ENCODE results near the gene HSD11B1.

The HSD11B1 gene

GRCh38 chr1:209667708-209668107 is 36.9 kb upstream of the HSD11B1 start:
- H3K27ac ChIP-seq, result no peak overlapping the region
- no peak overlapping the region for H3K9ac ChIP-seq
- H3K79me2 ChIP-seq (ENCODE audit: insufficient read depth, low read depth), result no peaks in the 10 kb centered on the region
- H3K4me3 ChIP-seq (IDR thresholded peaks at IDR 0.05; ENCODE audit: insufficient read depth, low read depth, low read length), result no peak overlapping the region
- no peak overlapping the region for H2AFZ ChIP-seq (ENCODE audit: low read depth)
- no peak overlapping the region for H3K4me2 ChIP-seq
- H4K20me1 ChIP-seq (ENCODE audit: insufficient read depth), result no peaks in the 10 kb centered on the region
- no peak for TF ChIP-seq CTCF (conservative IDR thresholded peaks at IDR 0.05; ENCODE audit: low read depth, low read length)
- no peaks in the 10 kb centered on the region for H3K4me1 ChIP-seq (ENCODE audit: low read depth, poor library complexity, severe bottlenecking)
- H3K27me3 ChIP-seq (ENCODE audit: insufficient read depth, low read depth), result no peaks in the 10 kb centered on the region
- no peaks in the 10 kb centered on the region for H3K36me3 ChIP-seq (ENCODE audit: insufficient read depth)

GRCh38 chr1:209670441-209671082 is 34.1 kb upstream of the HSD11B1 start:
- TF ChIP-seq CTCF (conservative IDR thresholded peaks at IDR 0.05; ENCODE audit: low read depth, low read length), result no peak
- no peak overlapping the region for H3K4me2 ChIP-seq
- no peaks in the 10 kb centered on the region for H4K20me1 ChIP-seq (ENCODE audit: insufficient read depth)

DNA sequence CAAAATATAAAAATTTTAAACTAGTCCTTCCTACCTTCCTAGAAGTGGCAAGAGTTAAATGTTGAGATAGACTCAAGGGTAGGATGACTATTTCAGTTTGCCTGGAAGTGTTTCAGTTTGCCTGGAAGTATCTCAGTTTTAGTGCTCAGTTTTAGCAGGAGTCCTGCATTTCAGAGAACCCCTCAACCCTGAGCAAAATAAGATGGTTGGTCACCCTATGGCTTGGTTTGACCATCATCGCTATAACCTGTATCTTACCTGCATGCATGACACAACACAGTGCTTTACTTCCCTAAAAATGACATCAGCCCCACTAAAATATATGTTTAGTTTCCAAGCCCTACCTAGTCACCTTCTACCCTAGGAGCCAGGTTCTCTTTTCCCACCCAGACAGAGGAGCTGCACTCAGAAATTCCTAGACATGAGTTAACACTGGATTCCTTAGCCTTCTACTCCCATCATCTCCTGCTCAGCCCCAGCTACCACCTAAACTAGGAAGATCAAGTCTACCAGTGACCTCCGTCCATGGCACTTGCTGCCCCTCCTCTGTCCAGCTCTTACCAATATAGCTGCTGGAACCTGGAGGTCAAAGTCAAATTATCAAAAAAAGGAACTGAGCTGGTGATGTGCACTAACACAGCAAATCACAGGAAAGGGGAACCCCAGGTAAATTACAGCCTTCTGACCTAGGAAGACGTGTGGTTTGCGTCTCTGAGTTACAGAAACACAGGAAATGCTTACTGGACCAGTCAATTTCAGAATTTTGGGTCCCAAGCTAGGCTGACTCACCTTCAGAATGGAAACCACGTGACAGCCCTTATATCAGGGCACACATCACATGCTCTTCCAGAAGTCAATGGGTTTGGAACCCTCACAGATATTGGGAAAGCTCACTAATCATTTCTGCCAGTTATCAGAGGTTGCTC is 31.7 kb upstream of the HSD11B1 start:
- Histone ChIP-seq H3K27me3 (ENCODE audit: insufficient read depth, low read depth) (no peaks in the 10 kb centered on the region), H3K36me3 (ENCODE audit: insufficient read depth) (no peaks in the 10 kb centered on the region), H3K4me3 (IDR thresholded peaks at IDR 0.05; ENCODE audit: insufficient read depth, low read depth, low read length) (no peak overlapping the region), H2AFZ (ENCODE audit: low read depth) (no peak overlapping the region), H3K4me1 (ENCODE audit: low read depth, poor library complexity, severe bottlenecking) (peaks cover 5% of the 10 kb centered on the region), H3K4me2 (no peak overlapping the region), H4K20me1 (ENCODE audit: insufficient read depth) (no peaks in the 10 kb centered on the region), H3K79me2 (ENCODE audit: insufficient read depth, low read depth) (no peaks in the 10 kb centered on the region), H3K9ac (no peak overlapping the region), H3K27ac (no peak overlapping the region)
- no peak for TF ChIP-seq CTCF (conservative IDR thresholded peaks at IDR 0.05; ENCODE audit: low read depth, low read length)

More at GRCh38 chr1:209670441-209671082, 34.1 kb upstream of the HSD11B1 start:
- no peak overlapping the region for H3K9ac ChIP-seq
- no peaks in the 10 kb centered on the region for H3K79me2 ChIP-seq (ENCODE audit: insufficient read depth, low read depth)
- no peak overlapping the region for H3K27ac ChIP-seq
- no peak overlapping the region for H2AFZ ChIP-seq (ENCODE audit: low read depth)
- H3K27me3 ChIP-seq (ENCODE audit: insufficient read depth, low read depth), result no peaks in the 10 kb centered on the region
- no peak overlapping the region for H3K4me3 ChIP-seq (IDR thresholded peaks at IDR 0.05; ENCODE audit: insufficient read depth, low read depth, low read length)
- H3K4me1 ChIP-seq (ENCODE audit: low read depth, poor library complexity, severe bottlenecking), result peaks cover 5% of the 10 kb centered on the region
- no peaks in the 10 kb centered on the region for H3K36me3 ChIP-seq (ENCODE audit: insufficient read depth)

GRCh38 chr1:209673631-209674417 is 30.8 kb upstream of the HSD11B1 start:
- Histone ChIP-seq H3K9ac (no peak overlapping the region), H4K20me1 (ENCODE audit: insufficient read depth) (no peaks in the 10 kb centered on the region), H3K4me1 (ENCODE audit: low read depth, poor library complexity, severe bottlenecking) (peaks cover 5% of the 10 kb centered on the region), H3K27ac (no peak overlapping the region), H3K79me2 (ENCODE audit: insufficient read depth, low read depth) (no peaks in the 10 kb centered on the region), H3K27me3 (ENCODE audit: insufficient read depth, low read depth) (no peaks in the 10 kb centered on the region), H3K4me2 (no peak overlapping the region), H2AFZ (ENCODE audit: low read depth) (no peak overlapping the region), H3K36me3 (ENCODE audit: insufficient read depth) (no peaks in the 10 kb centered on the region), H3K4me3 (IDR thresholded peaks at IDR 0.05; ENCODE audit: insufficient read depth, low read depth, low read length) (no peak overlapping the region)
- TF ChIP-seq CTCF (conservative IDR thresholded peaks at IDR 0.05; ENCODE audit: low read depth, low read length), result no peak

All from KMS-11 (cell line).